Loucy (cell line): ENCODE results near the gene TRRAP.

Experiments
- H2AFZ ChIP-seq: fragments of 200-600 bp; sonication (generic); 2 replicates; pipeline ENCODE4 v1.6.0; 2016; ENCODE audit warnings: antibody characterized with exemption, mild to moderate bottlenecking, low read length, moderate library complexity
- H3F3A ChIP-seq: fragments of 200-600 bp; 2 replicates; pipeline ENCODE4 v1.6.0; 2016; ENCODE audit warnings: antibody characterized with exemption, low read depth, mild to moderate bottlenecking
- H3K27me3 ChIP-seq: fragments of 200-600 bp; sonication (generic); 2 replicates; pipeline ENCODE4 v1.6.1; 2014; ENCODE audit warnings: low read length, mild to moderate bottlenecking; ENCODE audit not compliant: insufficient read depth, poor library complexity, severe bottlenecking
- H3K36me3 ChIP-seq: fragments of 200-600 bp; sonication (generic); 2 replicates; pipeline ENCODE4 v1.6.1; 2016; ENCODE audit warnings: low read length; ENCODE audit not compliant: insufficient read depth
- H3K4me1 ChIP-seq: fragments of 200-600 bp; sonication (generic); 2 replicates; pipeline ENCODE4 v1.5.1; 2014; ENCODE audit warnings: low read length, mild to moderate bottlenecking; ENCODE audit not compliant: insufficient read depth, poor library complexity, severe bottlenecking
- H3K4me2 ChIP-seq: fragments of 200-600 bp; sonication (generic); 2 replicates; pipeline ENCODE4 v1.6.0; 2014; ENCODE audit warnings: antibody characterized with exemption, low read length, low read depth, mild to moderate bottlenecking; ENCODE audit not compliant: poor library complexity, severe bottlenecking
- H3K4me3 ChIP-seq: fragments of 200-600 bp; sonication (generic); 2 replicates; pipeline ENCODE4 v1.5.1; 2014; ENCODE audit warnings: low read length, mild to moderate bottlenecking, mixed read lengths; ENCODE audit not compliant: poor library complexity, severe bottlenecking
- H3K79me2 ChIP-seq: fragments of 200-600 bp; sonication (generic); 2 replicates; pipeline ENCODE4 v1.6.1; 2014; ENCODE audit warnings: low read length; ENCODE audit not compliant: insufficient read depth
- H3K9ac ChIP-seq: fragments of 200-600 bp; sonication (generic); 2 replicates; pipeline ENCODE4 v1.6.0; 2014; ENCODE audit warnings: mild to moderate bottlenecking, low read depth, low read length, moderate library complexity; ENCODE audit not compliant: poor library complexity, severe bottlenecking
- H3K9me2 ChIP-seq: fragments of 200-600 bp; sonication (generic); replicated peaks from 2 replicates; pipeline ENCODE4 v1.6.1; 2016; ENCODE audit warnings: low read depth, low read length, mixed read lengths
- H3K9me3 ChIP-seq: fragments of 200-600 bp; sonication (generic); 2 replicates; pipeline ENCODE4 v1.6.1; 2014; ENCODE audit warnings: mild to moderate bottlenecking, antibody characterized with exemption, low read length, low read depth; ENCODE audit not compliant: insufficient read depth
- H4K20me1 ChIP-seq: fragments of 200-600 bp; sonication (generic); 2 replicates; pipeline ENCODE4 v1.6.0; 2014; ENCODE audit warnings: antibody characterized with exemption, low read length, mild to moderate bottlenecking; ENCODE audit not compliant: insufficient read depth, poor library complexity, severe bottlenecking
- EZH2phosphoT487 ChIP-seq: fragments of 200-600 bp; IDR thresholded peaks from 2 replicates; pipeline ENCODE4 v1.6.1; 2018; ENCODE audit warnings: antibody characterized with exemption, mild to moderate bottlenecking, moderate library complexity, borderline replicate concordance
- TF ChIP-seq, protein P1 (sequence below): fragments of 200-600 bp; sonication (generic); conservative IDR thresholded peaks from 2 replicates; pipeline ENCODE4 v1.5.1; 2014; ENCODE audit warnings: mild to moderate bottlenecking, antibody characterized with exemption, low read length

Gene TRRAP

DNA sequence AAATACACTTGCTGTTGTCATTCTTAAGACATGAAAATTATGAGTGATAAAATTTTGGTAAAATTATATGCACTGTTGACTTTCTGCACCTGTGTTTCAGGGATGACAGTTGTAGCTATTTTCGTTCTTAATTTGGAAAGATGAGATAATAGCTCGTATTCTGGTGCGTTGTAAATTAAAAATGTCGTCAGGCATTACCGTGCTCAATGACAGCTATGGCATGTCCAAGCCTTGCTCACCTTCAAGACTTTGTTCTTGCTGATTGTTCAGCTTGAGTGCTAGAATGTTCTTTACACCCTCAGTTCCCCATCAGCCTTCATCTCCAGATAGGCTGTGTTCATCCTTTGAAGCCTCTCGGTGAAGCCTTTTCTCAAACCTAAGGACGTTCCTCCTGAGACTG lies 21.5 kb downstream of the TRRAP start:
- no peaks in the 10 kb centered on the region for H3K27me3 ChIP-seq
- no peak overlapping the region for H3K4me3 ChIP-seq
- no peaks in the 10 kb centered on the region for H3K9me2 ChIP-seq
- H3K4me2 ChIP-seq, result no peak overlapping the region
- H4K20me1 ChIP-seq, result no peaks in the 10 kb centered on the region
- no peaks in the 10 kb centered on the region for H3F3A ChIP-seq
- TF ChIP-seq, protein P1, sequence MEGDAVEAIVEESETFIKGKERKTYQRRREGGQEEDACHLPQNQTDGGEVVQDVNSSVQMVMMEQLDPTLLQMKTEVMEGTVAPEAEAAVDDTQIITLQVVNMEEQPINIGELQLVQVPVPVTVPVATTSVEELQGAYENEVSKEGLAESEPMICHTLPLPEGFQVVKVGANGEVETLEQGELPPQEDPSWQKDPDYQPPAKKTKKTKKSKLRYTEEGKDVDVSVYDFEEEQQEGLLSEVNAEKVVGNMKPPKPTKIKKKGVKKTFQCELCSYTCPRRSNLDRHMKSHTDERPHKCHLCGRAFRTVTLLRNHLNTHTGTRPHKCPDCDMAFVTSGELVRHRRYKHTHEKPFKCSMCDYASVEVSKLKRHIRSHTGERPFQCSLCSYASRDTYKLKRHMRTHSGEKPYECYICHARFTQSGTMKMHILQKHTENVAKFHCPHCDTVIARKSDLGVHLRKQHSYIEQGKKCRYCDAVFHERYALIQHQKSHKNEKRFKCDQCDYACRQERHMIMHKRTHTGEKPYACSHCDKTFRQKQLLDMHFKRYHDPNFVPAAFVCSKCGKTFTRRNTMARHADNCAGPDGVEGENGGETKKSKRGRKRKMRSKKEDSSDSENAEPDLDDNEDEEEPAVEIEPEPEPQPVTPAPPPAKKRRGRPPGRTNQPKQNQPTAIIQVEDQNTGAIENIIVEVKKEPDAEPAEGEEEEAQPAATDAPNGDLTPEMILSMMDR, result no peak
- no peak for TF ChIP-seq EZH2phosphoT487
- no peak overlapping the region for H2AFZ ChIP-seq
- no peak overlapping the region for H3K9ac ChIP-seq
- H3K79me2 ChIP-seq, result no peaks in the 10 kb centered on the region
- peaks cover 98% of the 10 kb centered on the region for H3K36me3 ChIP-seq
- H3K9me3 ChIP-seq, result no peaks in the 10 kb centered on the region
- H3K4me1 ChIP-seq, result no peaks in the 10 kb centered on the region

- H3K4me2 ChIP-seq, result no peak overlapping the region
- no peaks in the 10 kb centered on the region for H3K79me2 ChIP-seq
- no peaks in the 10 kb centered on the region for H3K9me3 ChIP-seq
- no peaks in the 10 kb centered on the region for H3F3A ChIP-seq
- no peaks in the 10 kb centered on the region for H4K20me1 ChIP-seq
- no peaks in the 10 kb centered on the region for H3K27me3 ChIP-seq
- no peaks in the 10 kb centered on the region for H3K9me2 ChIP-seq
- H3K4me3 ChIP-seq, result no peak overlapping the region
- no peak overlapping the region for H2AFZ ChIP-seq
- no peaks in the 10 kb centered on the region for H3K4me1 ChIP-seq
- TF ChIP-seq, protein P1, result no peak
- no peak overlapping the region for H3K9ac ChIP-seq
- H3K36me3 ChIP-seq, result peaks cover 98% of the 10 kb centered on the region
Observed at GRCh38 chr7:98900815-98901214, 22.5 kb downstream of the TRRAP start.

- no peaks in the 10 kb centered on the region for H3K79me2 ChIP-seq
- no peaks in the 10 kb centered on the region for H4K20me1 ChIP-seq
- no peaks in the 10 kb centered on the region for H3K9me3 ChIP-seq
- TF ChIP-seq EZH2phosphoT487, result no peak
- TF ChIP-seq, protein P1, result no peak
- H3K27me3 ChIP-seq, result no peaks in the 10 kb centered on the region
- H3K4me1 ChIP-seq, result no peaks in the 10 kb centered on the region
- no peak overlapping the region for H2AFZ ChIP-seq
- H3K4me2 ChIP-seq, result no peak overlapping the region
- H3K4me3 ChIP-seq, result no peak overlapping the region
- no peaks in the 10 kb centered on the region for H3F3A ChIP-seq
- no peaks in the 10 kb centered on the region for H3K9me2 ChIP-seq
- no peak overlapping the region for H3K9ac ChIP-seq
- H3K36me3 ChIP-seq, result peaks cover 90% of the 10 kb centered on the region
Observed at GRCh38 chr7:98902523-98902922, 24.2 kb downstream of the TRRAP start.
